ENCODE results near the gene GPR137B. TPM values are rescaled to one million over a fixed set of nuclear protein-coding genes. Genes with fewer than 3 reads are reported as not detected.

Gene GPR137B
- total and polyA plus RNA-seq, 2 of the 8 experiments (the other 6 are each of a cell fraction or from before 2014, with no cell fraction given): 6.9 to 7.7 TPM

- ChIA-PET POLR2A (ENCODE audit: partially characterized antibody) (no interaction called here), CTCF (ENCODE audit: partially characterized antibody) (interaction anchor here (0.6 to 1.2 kb wide), 2 partner anchors 10 to 45 kb away, joined by 4 read pairs; no protein-coding TSS in a partner anchor)
- no peaks in the 10 kb centered on the region for H3K4me1 ChIP-seq (replicated peaks in 1 of 4; ENCODE audit: control insufficient read depth in 3 of 4, insufficient read depth in 4 of 4, low read length in 3 of 4)
- H4K91ac ChIP-seq (replicated peaks; ENCODE audit: insufficient read length, low read length): no peak overlapping the region
- H4K20me1 ChIP-seq (replicated peaks in 1 of 2; ENCODE audit: control insufficient read depth in 1 of 2, insufficient read depth in 2 of 2, low read length in 2 of 2): no peaks in the 10 kb centered on the region
- no peak overlapping the region for H4K5ac ChIP-seq (ENCODE audit: insufficient read length, low read depth, low read length)
- H3K36me3 ChIP-seq (ENCODE audit: control insufficient read depth in 2 of 4, insufficient read depth in 4 of 4, low read length in 3 of 4): peaks cover 0 to 3% (median 0%) of the 10 kb centered on the region in 4 experiments; a peak in 3 of 8 replicates
- no peak overlapping the region for H3K56ac ChIP-seq (replicated peaks; ENCODE audit: insufficient read length, low read depth, low read length)
- H3K9ac ChIP-seq (replicated peaks in 1 of 4; ENCODE audit: extremely low read depth in 1 of 4, low read depth in 3 of 4, low read length in 3 of 4): no peak overlapping the region
- H4K8ac ChIP-seq (ENCODE audit: extremely low read depth, insufficient read depth, low read length): no peak overlapping the region
- no peak overlapping the region for H2AFZ ChIP-seq (ENCODE audit: low read length)
- H2AK5ac ChIP-seq (ENCODE audit: low read depth, low read length): no peak overlapping the region
- H3K4me2 ChIP-seq (ENCODE audit: insufficient read depth in 1 of 2, low read depth in 2 of 2, low read length in 2 of 2): no peak overlapping the region
- no peak overlapping the region for H2BK15ac ChIP-seq (ENCODE audit: low read length)
- no peak overlapping the region for H2BK5ac ChIP-seq (ENCODE audit: low read depth, low read length)
- H2BK120ac ChIP-seq (replicated peaks; ENCODE audit: low read depth, low read length): no peak overlapping the region
- H2BK12ac ChIP-seq (ENCODE audit: low read depth, low read length): no peak overlapping the region
- no peak for FAIRE-seq
- peaks cover 0 to 3% of the 10 kb centered on the region in 2 experiments; a peak in 1 of 4 replicates for H3K9me3 ChIP-seq (ENCODE audit: insufficient read depth in 2 of 2, low read depth in 1 of 2, low read length in 1 of 2)
- no peaks in the 10 kb centered on the region for H3K27me3 ChIP-seq (replicated peaks in 1 of 4; ENCODE audit: control insufficient read depth in 3 of 4, extremely low read depth in 1 of 4, insufficient read depth in 3 of 4, low read length in 3 of 4)
- no peak overlapping the region for H3K18ac ChIP-seq (ENCODE audit: extremely low read depth, low read length)
- H3K14ac ChIP-seq (ENCODE audit: insufficient read length): no peak overlapping the region
- H3K23ac ChIP-seq (ENCODE audit: insufficient read length): no peak overlapping the region
- H3K27ac ChIP-seq (ENCODE audit: low read depth, low read length): no peak overlapping the region
- H3K4ac ChIP-seq (replicated peaks; ENCODE audit: insufficient read length, low read depth, low read length): no peak overlapping the region
- H3K23me2 ChIP-seq (ENCODE audit: low read depth, low read length): no peaks in the 10 kb centered on the region
- H3K4me3 ChIP-seq (ENCODE audit: extremely low read depth in 1 of 4, insufficient read depth in 2 of 4, low read depth in 3 of 4, low read length in 4 of 4): no peak overlapping the region
- no peak for DNase-seq (ENCODE audit: low read depth in 1 of 2, low spot score in 2 of 2)
- no peak overlapping the region for H2BK20ac ChIP-seq (ENCODE audit: low read length)
- no peaks in the 10 kb centered on the region for H3K79me2 ChIP-seq (ENCODE audit: control insufficient read depth in 1 of 2, insufficient read depth in 2 of 2, low read length in 2 of 2)
- no peaks in the 10 kb centered on the region for H3K79me1 ChIP-seq (ENCODE audit: low read depth, low read length)
- TF ChIP-seq SAP30 (IDR thresholded peaks at IDR 0.05; ENCODE audit: insufficient read depth, insufficient replicate concordance, low read length) (no peak), HDAC2 (IDR thresholded peaks at IDR 0.05; ENCODE audit: borderline replicate concordance in 1 of 2, low read depth in 2 of 2, low read length in 2 of 2) (no peak), POLR2AphosphoS5 (IDR thresholded peaks at IDR 0.05; ENCODE audit: low read depth, low read length) (no peak), ATF3 (IDR thresholded peaks at IDR 0.05; ENCODE audit: insufficient read depth, low read depth, low read length) (no peak), HDAC6 (IDR thresholded peaks at IDR 0.05; ENCODE audit: low read depth, low read length) (no peak), NANOG (IDR thresholded peaks at IDR 0.05; ENCODE audit: insufficient read depth, low read depth, low read length, poor library complexity, severe bottlenecking) (no peak), SP2 (IDR thresholded peaks at IDR 0.05; ENCODE audit: low read length) (no peak), CEBPB (IDR thresholded peaks at IDR 0.05; ENCODE audit: low read depth, low read length) (no peak), CBX5 (IDR thresholded peaks at IDR 0.05; ENCODE audit: low read depth, low read length) (no peak), PHF8 (conservative IDR thresholded peaks at IDR 0.05; ENCODE audit: low read depth, low read length) (no peak), ASH2L (IDR thresholded peaks at IDR 0.05; ENCODE audit: low read length) (no peak), MAFK (IDR thresholded peaks at IDR 0.05; ENCODE audit: low read depth, low read length) (no peak), POLR2A (IDR thresholded peaks at IDR 0.05; ENCODE audit: control extremely low read depth in 1 of 2, low read depth in 2 of 2, low read length in 2 of 2) (no peak), RAD21 (IDR thresholded peaks at IDR 0.05 in 1 of 2, conservative IDR thresholded peaks at IDR 0.05 in 1 of 2; ENCODE audit: low read depth in 2 of 2, low read length in 2 of 2) (no peak), SRF (IDR thresholded peaks at IDR 0.05; ENCODE audit: low read depth, low read length) (no peak)
These were observed 58.6 kb downstream of the GPR137B start for GRCh38 chr1:236200925-236201324.
